LNCAP (cell line): Measurements from ENCODE around the gene LMF2.

Experiments
- TF ChIP-seq, protein P1 (sequence below): fragments of 450-650 bp; IDR thresholded peaks from 2 replicates; pipeline ENCODE4 v1.5.1; 2017; ENCODE audit warnings: mild to moderate bottlenecking

LMF2 gene

DNA sequence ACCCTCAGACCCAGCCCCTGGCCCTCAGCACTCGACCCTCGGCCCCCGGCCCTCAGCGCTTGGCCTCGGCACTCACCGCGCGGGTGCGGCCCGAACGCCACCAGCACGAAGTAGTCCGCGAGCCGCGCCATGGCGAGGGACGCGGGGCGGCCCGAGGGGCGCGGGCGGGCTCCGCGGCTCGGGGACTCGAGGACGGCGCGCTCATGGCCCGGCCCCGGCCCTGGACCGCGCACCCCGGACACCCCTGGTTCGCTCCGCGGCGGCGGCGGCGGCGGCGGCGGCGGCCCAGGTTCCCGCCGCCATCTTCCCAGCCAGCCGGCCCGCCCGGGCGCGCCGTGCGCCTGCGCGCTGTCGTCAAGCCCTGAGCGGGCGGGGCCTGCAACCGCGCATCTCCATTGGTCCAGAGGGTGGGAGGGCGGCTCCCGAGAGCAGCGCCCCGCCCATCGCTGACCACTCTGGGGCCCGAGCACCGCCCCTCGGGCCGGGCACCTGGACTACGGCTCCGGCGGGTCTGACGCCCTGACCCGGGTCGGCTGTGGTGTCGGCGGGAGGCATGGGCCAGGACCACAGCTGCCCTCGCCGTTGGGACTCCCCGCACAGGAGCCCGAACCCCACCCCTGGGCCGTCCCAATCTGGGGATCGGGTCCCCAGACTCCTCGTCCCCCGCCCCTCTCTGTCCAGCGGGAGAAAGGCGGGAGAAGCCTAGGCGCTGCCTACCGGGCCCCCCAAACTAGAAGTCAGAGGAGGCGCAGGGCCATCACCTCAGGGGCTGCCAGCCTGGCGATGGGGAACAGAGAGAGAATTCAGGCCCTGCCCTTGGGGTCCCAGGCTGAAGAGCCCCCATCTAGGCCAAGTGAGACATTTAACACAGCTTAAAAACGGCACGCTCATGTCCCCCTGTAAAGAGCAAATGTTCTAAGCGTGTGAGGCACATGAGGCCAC, 32.5 kb downstream of the LMF2 start, which contains the start of gene SBF1:
TSS of gene SBF1 (minus strand) at position 326 of the 942 bp plus-strand sequence. CDS start at position 131, 195 bp downstream.
- TF ChIP-seq, protein P1, sequence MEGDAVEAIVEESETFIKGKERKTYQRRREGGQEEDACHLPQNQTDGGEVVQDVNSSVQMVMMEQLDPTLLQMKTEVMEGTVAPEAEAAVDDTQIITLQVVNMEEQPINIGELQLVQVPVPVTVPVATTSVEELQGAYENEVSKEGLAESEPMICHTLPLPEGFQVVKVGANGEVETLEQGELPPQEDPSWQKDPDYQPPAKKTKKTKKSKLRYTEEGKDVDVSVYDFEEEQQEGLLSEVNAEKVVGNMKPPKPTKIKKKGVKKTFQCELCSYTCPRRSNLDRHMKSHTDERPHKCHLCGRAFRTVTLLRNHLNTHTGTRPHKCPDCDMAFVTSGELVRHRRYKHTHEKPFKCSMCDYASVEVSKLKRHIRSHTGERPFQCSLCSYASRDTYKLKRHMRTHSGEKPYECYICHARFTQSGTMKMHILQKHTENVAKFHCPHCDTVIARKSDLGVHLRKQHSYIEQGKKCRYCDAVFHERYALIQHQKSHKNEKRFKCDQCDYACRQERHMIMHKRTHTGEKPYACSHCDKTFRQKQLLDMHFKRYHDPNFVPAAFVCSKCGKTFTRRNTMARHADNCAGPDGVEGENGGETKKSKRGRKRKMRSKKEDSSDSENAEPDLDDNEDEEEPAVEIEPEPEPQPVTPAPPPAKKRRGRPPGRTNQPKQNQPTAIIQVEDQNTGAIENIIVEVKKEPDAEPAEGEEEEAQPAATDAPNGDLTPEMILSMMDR: no peak

DNA sequence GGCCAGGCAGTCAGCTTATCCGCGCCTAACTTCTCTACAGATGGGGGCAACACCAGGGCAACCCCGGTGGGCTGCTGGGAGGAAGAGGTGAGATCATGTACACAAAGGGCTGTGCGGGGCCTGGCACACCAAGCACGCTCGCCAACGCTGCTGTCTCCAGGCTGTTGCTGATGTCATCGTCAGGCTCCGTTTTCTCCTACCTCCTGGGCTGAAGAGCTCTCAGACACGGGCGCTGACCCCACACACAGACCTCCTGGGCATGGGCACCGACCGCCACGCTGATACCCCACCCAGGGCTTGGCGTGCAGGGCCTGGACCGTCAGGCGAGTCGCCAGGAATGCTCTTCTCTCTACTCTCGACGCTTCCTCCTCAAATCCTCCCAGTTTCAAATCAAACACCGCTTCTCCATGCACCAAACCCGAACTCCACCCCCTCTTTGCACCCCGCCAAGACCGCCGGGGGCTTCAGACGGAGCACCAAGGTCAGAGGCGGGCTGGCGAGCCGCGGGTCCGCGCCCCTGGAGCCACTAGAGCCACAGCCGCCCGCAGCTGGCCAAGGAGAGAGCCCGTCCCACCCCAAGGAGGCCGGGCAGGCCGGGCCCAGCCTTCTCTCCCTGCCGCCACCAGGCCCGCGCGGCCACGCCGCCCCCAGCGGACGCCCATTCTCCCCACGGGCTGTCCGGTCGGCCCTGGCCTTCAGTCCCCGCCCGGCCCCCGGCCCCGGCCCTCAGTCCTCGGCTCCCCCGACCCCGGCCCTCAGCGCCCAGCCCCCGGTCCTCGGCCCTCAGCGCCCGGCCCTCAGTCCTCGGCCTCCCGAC, 33.4 kb downstream of the LMF2 start:
- TF ChIP-seq, protein P1: no peak

DNA sequence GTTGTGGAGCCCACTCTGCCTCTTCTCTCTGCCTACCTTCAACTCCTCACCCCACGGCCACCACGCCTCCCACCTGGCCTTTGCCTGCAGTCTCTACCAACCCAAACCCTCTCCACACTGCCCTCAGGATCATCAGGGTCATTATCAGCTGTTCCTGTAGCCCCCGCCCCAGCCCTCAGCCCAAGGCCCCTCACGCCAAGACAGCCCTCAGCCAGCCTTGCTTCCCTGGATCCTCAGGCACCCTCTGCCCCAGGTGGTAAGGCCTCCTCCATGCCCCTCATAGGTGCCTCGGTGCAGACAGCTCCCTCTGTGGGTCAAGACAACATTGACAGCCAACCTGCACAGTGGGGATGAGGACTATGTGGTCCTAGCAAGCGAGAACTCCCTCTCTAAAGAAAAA, 34.4 kb downstream of the LMF2 start:
- TF ChIP-seq, protein P1: peak; percentile 27; the same call in 1 of the 2 replicates

DNA sequence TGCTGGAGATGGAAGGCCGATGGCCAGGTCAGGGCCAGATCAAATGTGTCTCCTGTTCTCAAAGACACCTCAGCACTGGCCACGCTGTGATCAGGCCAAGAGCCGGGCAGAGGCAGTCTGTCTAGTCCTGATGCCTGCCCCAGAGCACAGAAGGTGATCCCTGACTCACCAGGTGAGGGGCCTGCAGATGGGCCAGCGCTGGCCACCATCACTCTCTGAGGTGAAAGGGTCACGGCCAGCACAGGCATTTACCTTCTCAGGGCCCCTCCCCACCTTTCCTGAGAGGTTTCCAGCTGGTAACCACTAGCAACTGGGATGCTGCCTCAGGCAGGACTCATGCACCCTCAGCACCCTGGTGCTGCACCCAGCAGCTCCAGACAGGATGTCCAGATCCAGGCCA, 35.5 kb downstream of the LMF2 start:
- TF ChIP-seq, protein P1: no peak

DNA sequence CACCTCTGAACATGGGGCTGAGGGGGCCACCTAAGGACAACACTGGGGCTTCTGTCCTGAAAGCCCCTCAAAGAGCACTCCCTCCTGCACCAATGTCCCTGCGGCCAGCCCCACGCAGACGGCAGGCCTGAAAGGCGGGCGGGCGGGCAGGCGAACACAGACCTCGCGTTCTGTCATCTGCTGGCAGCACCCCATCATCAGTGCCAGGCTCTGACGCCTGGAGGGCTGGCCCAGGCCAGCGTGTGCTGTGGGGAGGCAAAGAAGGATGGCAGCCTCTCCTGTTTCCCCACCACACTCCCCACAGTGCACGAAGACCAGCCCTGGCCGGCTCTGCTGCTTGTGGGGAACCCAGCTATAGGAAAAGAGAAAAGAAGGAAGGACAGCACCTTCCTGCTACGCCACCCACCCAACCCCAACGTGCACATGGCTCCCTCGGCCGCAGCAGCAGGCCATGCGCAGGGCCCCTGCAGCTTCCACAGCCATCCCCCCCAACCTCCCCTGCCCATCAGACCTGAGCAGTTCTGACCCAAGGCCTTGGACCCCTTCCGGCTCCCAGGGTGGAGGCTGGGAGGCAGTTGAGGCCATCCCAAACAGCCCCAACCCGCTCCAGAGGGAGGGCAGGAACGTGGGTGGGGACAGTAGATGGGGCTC, 36.2 kb downstream of the LMF2 start:
- TF ChIP-seq, protein P1: no peak

DNA sequence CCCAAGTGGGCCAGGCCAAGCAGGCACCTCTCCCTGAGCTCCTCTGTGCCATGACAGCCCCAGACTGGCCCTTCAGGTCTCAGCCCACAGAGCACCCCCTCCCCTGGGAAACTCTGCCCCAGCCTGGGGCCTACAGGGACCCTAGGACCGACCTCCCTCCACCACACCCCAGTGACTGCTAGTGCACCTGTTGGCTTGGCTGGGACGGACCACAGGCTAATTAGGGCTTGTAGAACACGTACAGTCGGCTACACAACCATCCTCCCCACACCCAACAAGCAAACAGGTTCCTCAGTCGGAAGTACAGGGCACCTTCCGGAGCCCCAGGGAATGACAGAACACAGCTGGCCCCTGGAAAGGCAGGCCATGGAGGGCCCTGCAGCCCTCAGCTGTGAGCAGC, 37.0 kb downstream of the LMF2 start:
- TF ChIP-seq, protein P1: no peak
